GM19239 (cell line): ENCODE data around the gene CHST9.
"Not testable (repeated sequence)": the region's sequence is repeated elsewhere in the genome, so short reads cannot be mapped to it uniquely, and the experiment has no call there.

Experiments
- DNase-seq: peaks from one replicate; pipeline ENCODE4 v3.0.0; 2011; ENCODE audit warnings: low spot score; ENCODE audit not compliant: insufficient read length
- FAIRE-seq: peaks from 2 replicates; lab custom pipeline; 2011; peaks lifted over from hg19 to GRCh38; lab: Jason Lieb, UNC

The CHST9 gene

GRCh38 chr18:27108842-27109241, 76.3 kb downstream of the CHST9 start:
- FAIRE-seq (no peak), DNase-seq (no peak)

DNA sequence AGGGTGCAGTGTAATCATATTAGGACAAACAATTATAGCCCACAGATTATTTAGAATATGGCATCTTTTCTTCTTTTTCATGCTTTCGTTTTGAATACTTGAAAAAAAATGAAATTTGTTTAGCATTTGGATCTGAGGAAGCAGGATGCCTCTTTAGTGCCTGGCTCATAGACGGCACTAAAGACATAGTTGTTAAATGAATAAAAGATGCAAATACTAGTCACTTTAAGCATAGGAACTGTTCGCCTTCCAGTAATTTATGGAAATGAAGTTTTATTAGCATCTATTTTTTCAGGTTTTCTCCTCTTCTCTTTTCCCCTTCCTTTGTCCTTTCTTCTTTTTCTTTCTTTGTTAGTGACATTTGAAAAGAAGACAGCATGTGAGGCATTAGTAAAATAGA, 80.4 kb downstream of the CHST9 start:
- no peak for FAIRE-seq
- DNase-seq: no peak

DNA sequence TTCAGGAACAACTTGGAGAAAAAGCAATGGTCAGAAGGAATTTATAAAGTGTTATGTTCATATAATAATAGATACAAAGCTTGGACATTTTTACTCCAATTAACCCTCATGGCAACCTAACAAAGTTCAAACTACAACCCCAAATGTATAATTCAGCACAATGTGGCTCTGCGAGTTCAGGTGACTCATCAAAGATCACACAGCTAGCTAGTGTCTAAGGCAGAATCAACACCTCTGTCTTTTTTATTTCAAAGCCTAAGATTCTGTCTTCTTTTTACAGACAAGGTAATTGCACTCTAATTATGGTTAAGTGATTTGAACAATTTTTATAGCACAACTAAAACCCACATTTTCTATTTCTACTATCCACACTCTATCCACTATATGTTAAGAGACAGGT, 90.5 kb downstream of the CHST9 start:
- FAIRE-seq (no peak), DNase-seq (no peak)

GRCh38 chr18:27093290-27093689, 91.8 kb downstream of the CHST9 start:
- not testable (repeated sequence) for DNase-seq, FAIRE-seq

- FAIRE-seq: no peak
Observed at GRCh38 chr18:27081701-27082100, 103.4 kb downstream of the CHST9 start.

DNA sequence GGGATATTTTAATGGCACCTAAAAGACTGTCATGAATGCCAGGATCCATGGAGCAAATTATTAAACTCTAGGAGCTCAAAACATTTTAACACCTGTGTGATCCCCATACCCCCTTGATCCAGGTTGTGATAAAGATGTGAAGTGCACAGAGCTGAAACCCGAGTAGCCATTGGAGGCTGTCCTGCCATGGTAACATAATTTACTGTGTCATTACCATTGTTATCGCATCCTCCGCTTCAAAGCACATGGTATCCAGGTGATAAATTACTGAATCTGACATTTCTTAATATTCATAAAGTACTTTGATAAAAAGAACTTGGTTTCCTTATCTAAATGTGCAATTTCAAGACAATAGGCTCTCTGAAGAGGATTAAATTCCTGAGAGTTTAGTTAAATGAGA, 109.3 kb downstream of the CHST9 start:
- no peak for FAIRE-seq
- DNase-seq: no peak

More at GRCh38 chr18:27081701-27082100, 103.4 kb downstream of the CHST9 start:
- no peak for DNase-seq

DNA sequence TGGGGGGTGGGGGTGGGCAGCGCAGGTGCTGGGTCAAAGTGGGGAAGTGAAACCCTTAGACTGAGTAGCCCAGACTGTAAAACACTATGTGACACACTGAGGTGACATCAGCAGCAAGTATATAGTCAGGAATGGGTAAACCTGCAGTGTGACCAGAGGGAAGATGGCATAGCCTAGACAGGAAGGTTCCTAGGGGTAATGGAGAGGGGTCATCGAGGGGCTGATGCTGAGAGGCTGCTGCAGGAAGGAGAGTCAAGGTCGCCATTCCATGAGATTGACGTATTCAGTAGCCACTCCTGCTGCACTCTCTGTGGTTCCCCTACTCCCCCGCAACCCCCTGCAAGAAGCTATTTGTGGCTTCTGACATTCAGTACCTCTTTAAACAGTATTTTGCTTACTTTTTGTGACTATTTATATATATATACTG, 111.7 kb downstream of the CHST9 start:
- no peak for FAIRE-seq
- DNase-seq: peak; percentile 3

- DNase-seq (no peak), FAIRE-seq (no peak)
Observed at GRCh38 chr18:27064673-27065072, 120.4 kb downstream of the CHST9 start.

DNA sequence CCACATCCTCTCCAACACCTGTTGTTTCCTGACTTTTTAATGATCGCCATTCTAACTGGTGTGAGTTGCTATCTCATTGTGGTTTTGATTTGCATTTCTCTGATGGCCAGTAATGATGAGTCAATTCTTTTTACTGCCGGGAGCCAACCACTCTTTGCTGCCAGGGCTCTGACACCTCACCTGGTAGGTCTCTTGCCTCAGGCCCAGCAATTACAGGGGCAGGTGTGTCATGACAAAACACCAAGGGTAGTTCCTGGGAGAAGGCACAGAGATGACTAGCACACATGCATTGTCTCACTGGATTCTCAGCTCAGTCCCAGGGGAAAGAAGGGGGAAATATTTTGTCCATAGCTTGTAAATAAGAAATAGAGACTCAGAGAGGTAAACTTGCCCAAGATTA, 122.3 kb downstream of the CHST9 start:
- DNase-seq (no peak), FAIRE-seq (no peak)

GRCh38 chr18:27061488-27062095, 123.5 kb downstream of the CHST9 start:
- no peak for DNase-seq
- FAIRE-seq: no peak

- DNase-seq (no peak), FAIRE-seq (no peak)
Observed at GRCh38 chr18:27057519-27058234, 127.4 kb downstream of the CHST9 start.

- no peak for FAIRE-seq
Observed at GRCh38 chr18:27054926-27055325, 130.2 kb downstream of the CHST9 start.

GRCh38 chr18:27049969-27050368, 135.1 kb downstream of the CHST9 start:
- FAIRE-seq (no peak), DNase-seq (no peak)

More at GRCh38 chr18:27054926-27055325, 130.2 kb downstream of the CHST9 start:
- no peak for DNase-seq

- no peak for FAIRE-seq
- no peak for DNase-seq
Observed at GRCh38 chr18:27045342-27045741, 139.8 kb downstream of the CHST9 start.

DNA sequence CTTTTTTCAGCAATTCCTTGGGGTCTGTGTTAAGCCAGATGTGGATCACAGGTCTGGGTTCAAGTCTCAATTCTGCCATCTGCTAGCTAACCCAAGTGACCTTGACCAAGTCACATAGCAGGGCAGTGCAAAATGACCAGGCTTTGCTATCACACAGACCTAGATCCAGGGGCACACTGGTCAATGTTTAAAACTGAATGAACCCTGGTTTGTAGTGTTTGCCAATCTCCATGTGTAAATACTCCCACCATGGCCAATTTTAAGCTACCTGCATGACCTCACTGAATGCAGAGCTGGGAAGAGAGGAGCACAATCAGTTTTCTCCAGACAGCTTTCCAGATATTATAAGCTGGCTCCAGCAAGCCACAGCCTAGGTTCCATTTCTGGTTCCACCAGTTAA, 142.9 kb downstream of the CHST9 start:
- no peak for FAIRE-seq
- DNase-seq: no peak

- DNase-seq (no peak), FAIRE-seq (no peak)
Observed at GRCh38 chr18:27040796-27041195, 144.3 kb downstream of the CHST9 start.

GRCh38 chr18:27033722-27034121, 151.4 kb downstream of the CHST9 start:
- no peak for FAIRE-seq
- no peak for DNase-seq

DNA sequence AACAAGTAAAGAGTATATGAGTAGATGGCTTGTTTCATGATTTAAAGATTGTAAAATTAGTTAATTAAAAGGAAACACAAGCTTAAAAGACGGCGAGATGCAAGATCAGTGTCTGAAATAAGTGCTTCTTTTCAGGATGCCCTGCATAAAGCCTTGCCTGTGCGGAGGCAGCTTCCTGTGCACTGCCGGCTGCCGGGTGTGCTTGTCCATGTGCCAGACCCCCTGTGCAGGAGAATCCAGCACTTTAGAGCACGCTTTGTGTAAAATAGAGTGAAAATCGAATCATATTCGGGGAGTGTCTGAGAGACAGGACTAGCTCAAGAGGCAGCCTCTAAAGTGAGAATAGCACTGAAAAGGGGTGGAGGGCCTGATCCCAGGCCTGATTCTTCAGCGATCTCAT, 154.7 kb downstream of the CHST9 start:
- DNase-seq (no peak), FAIRE-seq (no peak)

DNA sequence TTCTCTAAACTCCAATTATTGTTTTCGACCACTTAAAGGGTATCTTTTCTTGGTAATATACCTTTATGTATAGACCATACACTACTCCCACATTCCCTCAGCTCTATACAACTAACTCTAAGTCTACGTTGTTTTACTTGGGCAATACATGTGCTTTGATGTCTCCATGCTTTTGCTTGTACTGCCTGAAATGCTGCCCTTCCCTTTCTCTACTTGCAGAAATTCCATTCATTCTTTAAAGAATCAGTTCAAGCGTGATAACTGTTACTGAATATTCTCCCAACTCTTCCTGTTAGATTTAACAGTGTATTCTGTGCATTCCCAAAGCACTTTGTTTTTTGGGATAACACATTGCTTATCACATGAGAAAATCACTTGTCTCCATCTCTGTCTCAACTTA, 162.6 kb downstream of the CHST9 start:
- no peak for DNase-seq

DNA sequence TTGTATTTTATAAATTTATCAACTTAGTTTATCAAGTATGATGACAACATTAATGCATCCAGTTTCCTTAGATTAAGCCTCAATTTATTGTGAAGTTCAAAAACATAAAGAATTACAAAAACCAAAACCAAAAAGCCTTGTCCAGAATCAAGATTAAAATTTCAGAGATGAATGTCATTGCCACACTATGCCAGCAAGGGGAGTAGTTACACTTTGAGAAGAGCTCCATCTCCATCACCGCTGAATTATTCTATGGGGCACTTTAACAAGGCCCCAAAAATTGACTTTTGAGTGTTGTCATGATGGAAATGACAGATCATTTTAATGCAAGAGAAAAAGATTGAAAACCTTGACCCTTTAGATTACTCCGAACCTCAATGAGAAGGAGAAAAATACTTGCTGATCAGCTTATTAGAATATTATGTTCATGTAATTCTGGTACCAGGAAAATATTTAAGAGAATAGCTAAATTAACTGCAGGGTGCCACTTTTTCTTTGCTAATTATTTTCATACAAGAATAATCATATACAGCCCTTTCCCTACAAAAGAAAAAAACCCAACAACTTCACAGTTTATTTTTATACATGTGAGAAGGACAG, 167.1 kb downstream of the CHST9 start:
- DNase-seq: no peak

More for the DNA sequence above, 162.6 kb downstream of the CHST9 start:
- no peak for FAIRE-seq

DNA sequence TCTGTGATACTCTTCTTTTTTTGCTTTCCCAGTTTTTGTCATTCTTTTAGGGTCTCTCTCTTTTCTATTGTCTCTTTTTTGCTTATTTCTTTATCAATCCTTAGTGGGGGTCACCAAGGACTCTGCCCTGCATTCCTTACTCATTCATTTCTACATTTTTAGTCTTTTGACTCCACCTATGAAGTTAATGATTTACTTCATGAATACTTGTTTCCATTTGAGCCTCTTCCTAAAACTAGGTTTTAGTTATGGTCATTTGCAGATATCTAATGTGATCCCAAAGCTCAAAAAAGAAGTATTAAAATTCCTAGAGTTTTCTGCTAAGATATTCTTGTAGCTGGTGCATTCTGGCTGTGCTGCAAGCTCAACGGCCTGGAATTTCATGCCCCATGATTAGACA, 170.3 kb downstream of the CHST9 start:
- DNase-seq (no peak), FAIRE-seq (no peak)

More for the DNA sequence above, 167.1 kb downstream of the CHST9 start:
- FAIRE-seq: no peak
